B cell (primary cell): Measurements from ENCODE around the gene PRRC2A. TPM values are rescaled to one million over a fixed set of nuclear protein-coding genes. Genes with fewer than 3 reads are reported as not detected.

Experiments
- ATAC-seq: fragments of 200-7000 bp; cut with Tn5 transposase; one replicate; pipeline ENCODE4 v1.10.0; 2021; ENCODE audit warnings: low read depth, mild to moderate bottlenecking, moderate number of reproducible peaks, moderate library complexity
- CTCF ChIA-PET: fragments of 350-600 bp; sonication (Branson Sonifier 250); formaldehyde crosslinking; loops from one replicate; lab custom pipeline; 2021; ENCODE audit warnings: antibody characterized with exemption, inconsistent platforms; lab: Charles Lee
- POLR2A ChIA-PET: fragments of 350-600 bp; sonication (Branson Sonifier 250); formaldehyde crosslinking; loops from one replicate; lab custom pipeline; 2021; ENCODE audit warnings: antibody characterized with exemption; lab: Charles Lee
- DNase-seq: peaks from one replicate; pipeline ENCODE4 v3.0.0; 2013
- H2AFZ ChIP-seq: 2 replicates; pipeline ENCODE4 v1.6.1; 2012; ENCODE audit warnings: mild to moderate bottlenecking, low read depth, low read length; ENCODE audit not compliant: insufficient read depth, poor library complexity, severe bottlenecking
- H3K27ac ChIP-seq, 2 donors: 1 replicate in 1 of 2; 2 replicates in 1 of 2; pipeline ENCODE4 v1.5.1; 2012 to 2013; ENCODE audit warnings: low read length in 2 of 2, mild to moderate bottlenecking in 2 of 2, moderate library complexity in 1 of 2
- H3K27me3 ChIP-seq, 4 experiments: fragments of 200-600 bp in 1 of 4; sonication (generic) in 1 of 4; replicated peaks in 1 of 4; 1 replicate in 2 of 4; 2 replicates in 2 of 4; pipeline versions ENCODE4 v1.6.1 to v1.7.0; 2013 to 2016; ENCODE audit warnings: low read length in 3 of 4, mild to moderate bottlenecking in 2 of 4, mixed read lengths in 1 of 4, moderate library complexity in 1 of 4; ENCODE audit not compliant: insufficient read depth in 4 of 4, control insufficient read depth in 3 of 4; ENCODE audit errors: control extremely low read depth in 1 of 4
- H3K36me3 ChIP-seq, 2 experiments: replicated peaks in 1 of 2; 1 replicate in 1 of 2; 2 replicates in 1 of 2; pipeline versions ENCODE4 v1.6.1 to v1.7.1; 2013; ENCODE audit warnings: low read length in 1 of 2; ENCODE audit not compliant: insufficient read depth in 2 of 2, control insufficient read depth in 1 of 2; ENCODE audit errors: control extremely low read depth in 1 of 2, extremely low read depth in 1 of 2
- H3K4me1 ChIP-seq, 2 donors: fragments of 200-600 bp in 1 of 2; sonication (generic) in 1 of 2; 1 replicate in 1 of 2; 2 replicates in 1 of 2; pipeline versions ENCODE4 v1.5.1 to v1.6.1; 2013 to 2017; ENCODE audit warnings: low read length in 2 of 2; ENCODE audit not compliant: control insufficient read depth in 2 of 2, insufficient read depth in 2 of 2
- H3K4me2 ChIP-seq: replicated peaks from 2 replicates; pipeline ENCODE3; 2012; ENCODE audit warnings: mild to moderate bottlenecking, low read depth, low read length; ENCODE audit not compliant: poor library complexity, severe bottlenecking
- H3K4me3 ChIP-seq, 5 experiments: fragments of 200-600 bp in 1 of 5; sonication (generic) in 1 of 5; 1 replicate in 3 of 5; 2 replicates in 2 of 5; pipeline versions ENCODE4 v1.5.1 to v1.7.0; 2011 to 2016; ENCODE audit warnings: low read length in 4 of 5, mild to moderate bottlenecking in 4 of 5, low read depth in 2 of 5, control low read depth in 1 of 5, moderate library complexity in 1 of 5; ENCODE audit not compliant: insufficient read depth in 1 of 5; ENCODE audit errors: control extremely low read depth in 1 of 5, extremely low read depth in 1 of 5
- H3K79me2 ChIP-seq: fragments of 200-600 bp; sonication (generic); one replicate; pipeline ENCODE4 v1.6.0; 2016; ENCODE audit warnings: low read length; ENCODE audit not compliant: control insufficient read depth, insufficient read depth
- H3K9ac ChIP-seq: fragments of 200-600 bp; sonication (generic); 2 replicates; pipeline ENCODE4 v1.6.1; 2017; ENCODE audit warnings: mild to moderate bottlenecking, low read length, moderate library complexity
- H3K9me3 ChIP-seq, 3 donors: one replicate each; pipeline versions ENCODE4 v1.6.1 to v1.7.1; 2013; ENCODE audit warnings: low read length in 2 of 3; ENCODE audit not compliant: control insufficient read depth in 2 of 3, insufficient read depth in 1 of 3; ENCODE audit errors: control extremely low read depth in 1 of 3
- H4K20me1 ChIP-seq: 2 replicates; pipeline ENCODE4 v1.6.0; 2012; ENCODE audit warnings: mild to moderate bottlenecking, low read length; ENCODE audit not compliant: insufficient read depth, control insufficient read depth, poor library complexity, severe bottlenecking
- H3K27ac Mint-ChIP-seq: one replicate; pipeline ENCODE4 v1.8.0; 2021; ENCODE audit warnings: mixed read lengths
- H3K27me3 Mint-ChIP-seq: one replicate; pipeline ENCODE4 v1.8.0; 2021; ENCODE audit warnings: mixed read lengths
- H3K4me1 Mint-ChIP-seq: one replicate; pipeline ENCODE4 v1.8.0; 2021; ENCODE audit warnings: mixed read lengths
- H3K4me3 Mint-ChIP-seq: one replicate; pipeline ENCODE4 v1.8.0; 2021; ENCODE audit warnings: mixed read lengths
- H3K9me3 Mint-ChIP-seq: one replicate; pipeline ENCODE4 v1.8.0; 2022; ENCODE audit warnings: mixed read lengths; ENCODE audit not compliant: insufficient read depth
- EZH2 ChIP-seq: IDR thresholded peaks from 2 replicates; pipeline ENCODE4 v1.6.1; 2012; ENCODE audit warnings: borderline replicate concordance, low read depth, mild to moderate bottlenecking, moderate library complexity, low read length; ENCODE audit not compliant: insufficient read depth, poor library complexity, severe bottlenecking
- WGBS: methylation state at CpG from one replicate; pipeline ENCODE4 v1.1.5; 2013; ENCODE audit warnings: missing lambda C conversion rate; ENCODE audit not compliant: insufficient coverage; 5-methylcytosine and 5-hydroxymethylcytosine counted together
- intact Hi-C: fragments of 100-400 bp; cut with micrococcal nuclease; formaldehyde crosslinking; loops from one replicate; pipeline ENCODE4 v1.10.0; 2022
- polyA plus RNA-seq: library from polyadenylated mRNA; depleted of rRNA; stranded (reverse); fragments of >200 nt; gene quantifications from 2 replicates; pipeline ENCODE4 v1.2.3, GENCODE V29; 2012
- total RNA-seq, 2 donors: library from RNA; stranded (reverse); fragments of 120-200 nt in 1 of 2; gene quantifications; 1 replicate in 1 of 2; 2 replicates in 1 of 2; pipeline versions ENCODE4 v1.2.3 to v1.2.4, GENCODE V29; 2013 to 2022
- TF ChIP-seq, protein P1 (sequence below): fragments of 200-600 bp; IDR thresholded peaks from one replicate; pipeline ENCODE4 v1.8.0; 2022; ENCODE audit warnings: antibody characterized with exemption, mild to moderate bottlenecking

The PRRC2A gene
- total and polyA plus RNA-seq, 2 donors (not counting 1 experiment from before 2014, with no cell fraction given), result 153 to 265 TPM

DNA sequence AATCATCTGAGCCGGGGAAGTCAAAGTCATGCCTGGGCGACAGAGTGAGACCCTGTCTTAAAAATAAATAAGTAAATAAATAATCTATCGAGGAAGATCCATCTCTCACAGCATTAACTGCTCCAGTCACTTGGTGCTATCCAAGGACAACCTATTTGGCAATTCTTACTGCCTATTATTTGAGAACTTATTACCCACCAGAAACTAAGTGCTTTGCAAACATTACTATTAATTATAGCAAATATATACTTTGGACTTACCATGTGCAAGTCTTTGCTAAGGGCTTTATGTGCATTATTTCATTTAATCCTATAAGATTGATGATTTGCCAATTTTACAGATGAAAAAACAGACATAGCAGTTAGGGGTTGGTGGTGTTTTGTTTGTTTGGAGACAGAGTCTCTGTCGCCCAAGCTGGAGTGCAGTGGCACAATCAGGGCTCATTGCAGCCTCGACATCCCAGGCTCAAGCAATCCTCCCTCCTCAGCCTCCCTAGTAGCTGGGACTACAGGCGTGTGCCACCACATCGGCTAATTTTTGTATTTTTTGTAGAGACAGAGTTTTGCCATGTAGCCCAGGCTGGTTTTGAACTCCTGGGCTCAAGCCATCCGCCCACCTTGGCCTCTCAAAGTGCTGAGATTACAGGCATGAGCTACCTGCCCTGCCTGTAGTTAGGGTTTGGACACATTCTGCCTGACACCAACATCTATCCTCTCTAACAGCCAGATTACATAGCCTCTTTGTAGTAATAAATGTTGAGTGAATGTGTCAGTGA, 34.2 kb downstream of the PRRC2A start:
- POLR2A ChIA-PET, result interaction anchor here (0.6 to 1.3 kb wide), 2 partner anchors 10 to 31 kb away, joined by 3 to 6 read pairs; partner anchors contain the start of gene GPANK1
- H3K4me2 ChIP-seq, result no peak overlapping the region

More for the DNA sequence above, 34.2 kb downstream of the PRRC2A start:
- no peak overlapping the region for H3K4me3 ChIP-seq
- peaks cover 23% of the 10 kb centered on the region for H4K20me1 ChIP-seq
- no peak for ATAC-seq
- peaks cover 88% of the 10 kb centered on the region for H3K79me2 ChIP-seq
- H3K9me3 ChIP-seq, result no peaks in the 10 kb centered on the region
- peaks cover 60% of the 10 kb centered on the region for H3K4me1 Mint-ChIP-seq
- TF ChIP-seq, protein P1, sequence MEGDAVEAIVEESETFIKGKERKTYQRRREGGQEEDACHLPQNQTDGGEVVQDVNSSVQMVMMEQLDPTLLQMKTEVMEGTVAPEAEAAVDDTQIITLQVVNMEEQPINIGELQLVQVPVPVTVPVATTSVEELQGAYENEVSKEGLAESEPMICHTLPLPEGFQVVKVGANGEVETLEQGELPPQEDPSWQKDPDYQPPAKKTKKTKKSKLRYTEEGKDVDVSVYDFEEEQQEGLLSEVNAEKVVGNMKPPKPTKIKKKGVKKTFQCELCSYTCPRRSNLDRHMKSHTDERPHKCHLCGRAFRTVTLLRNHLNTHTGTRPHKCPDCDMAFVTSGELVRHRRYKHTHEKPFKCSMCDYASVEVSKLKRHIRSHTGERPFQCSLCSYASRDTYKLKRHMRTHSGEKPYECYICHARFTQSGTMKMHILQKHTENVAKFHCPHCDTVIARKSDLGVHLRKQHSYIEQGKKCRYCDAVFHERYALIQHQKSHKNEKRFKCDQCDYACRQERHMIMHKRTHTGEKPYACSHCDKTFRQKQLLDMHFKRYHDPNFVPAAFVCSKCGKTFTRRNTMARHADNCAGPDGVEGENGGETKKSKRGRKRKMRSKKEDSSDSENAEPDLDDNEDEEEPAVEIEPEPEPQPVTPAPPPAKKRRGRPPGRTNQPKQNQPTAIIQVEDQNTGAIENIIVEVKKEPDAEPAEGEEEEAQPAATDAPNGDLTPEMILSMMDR, result no peak
- TF ChIP-seq EZH2, result no peak
- CTCF ChIA-PET, result interaction anchor here (1.3 to 1.9 kb wide), 3 partner anchors 57 to 175 kb away, joined by 3 to 4 read pairs (median 4); no protein-coding TSS in a partner anchor
- intact Hi-C loops, result loop anchor here (5.0 to 10.0 kb wide), 2 partner anchors 543 to 1440 kb away; partner anchors contain the start of gene TRIM26
- H3K27me3 Mint-ChIP-seq, result no peaks in the 10 kb centered on the region
- no peak overlapping the region for H3K27ac ChIP-seq
- no peak overlapping the region for H3K9ac ChIP-seq
- H3K36me3 ChIP-seq, result peaks cover 0 to 27% of the 10 kb centered on the region in 2 experiments
- no peak overlapping the region for H3K27ac Mint-ChIP-seq
- H3K9me3 Mint-ChIP-seq, result no peaks in the 10 kb centered on the region
- H3K4me3 Mint-ChIP-seq, result no peak overlapping the region
- H3K4me1 ChIP-seq, result peaks cover 39 to 45% of the 10 kb centered on the region in 2 donors
- no peaks in the 10 kb centered on the region for H3K27me3 ChIP-seq
- H2AFZ ChIP-seq, result no peak overlapping the region
- 93% methylated on average over 3 of the region's 8 CpGs for WGBS
- no peak for DNase-seq
